ENCODE data around the gene KIF5B. TPM values are rescaled to one million over a fixed set of nuclear protein-coding genes. Genes with fewer than 3 reads are reported as not detected.
"Not testable (repeated sequence)": the region's sequence is repeated elsewhere in the genome, so short reads cannot be mapped to it uniquely, and the experiment has no call there.

KIF5B gene
- total RNA-seq, 1 donor from 2014 or later: 145 TPM

GRCh38 chr10:32059472-32059871, 3.2 kb upstream of the KIF5B start:
- no peak for DNase-seq

GRCh38 chr10:32057036-32057372, 779 bp upstream of the KIF5B start:
- DNase-seq: no peak

GRCh38 chr10:32055478-32056135, 618 bp downstream of the KIF5B start:
- peak; percentile 76 for DNase-seq

GRCh38 chr10:32054094-32054493, 2.1 kb downstream of the KIF5B start:
- DNase-seq: no peak

- DNase-seq: not testable (repeated sequence)
Measured at GRCh38 chr10:32053392-32053791, 2.8 kb downstream of the KIF5B start.

GRCh38 chr10:32051926-32052325, 4.3 kb downstream of the KIF5B start:
- no peak for DNase-seq

- DNase-seq: no peak
Measured at GRCh38 chr10:32050177-32050576, 6.0 kb downstream of the KIF5B start.

GRCh38 chr10:32049113-32049512, 7.1 kb downstream of the KIF5B start:
- no peak for DNase-seq

- DNase-seq: no peak
Measured at GRCh38 chr10:32048282-32048681, 7.9 kb downstream of the KIF5B start.

GRCh38 chr10:32047881-32048280, 8.3 kb downstream of the KIF5B start:
- no peak for DNase-seq

- no peak for DNase-seq
Measured at GRCh38 chr10:32046151-32046550, 10.1 kb downstream of the KIF5B start.

- not testable (repeated sequence) for DNase-seq
Measured at GRCh38 chr10:32042730-32043129, 13.5 kb downstream of the KIF5B start.

GRCh38 chr10:32041290-32042028, 14.8 kb downstream of the KIF5B start:
- no peak for DNase-seq

GRCh38 chr10:32039734-32040133, 16.5 kb downstream of the KIF5B start:
- no peak for DNase-seq

- DNase-seq: no peak
Measured at GRCh38 chr10:32038777-32039176, 17.4 kb downstream of the KIF5B start.

GRCh38 chr10:32036922-32037321, 19.3 kb downstream of the KIF5B start:
- no peak for DNase-seq

GRCh38 chr10:32035038-32035437, 21.2 kb downstream of the KIF5B start:
- no peak for DNase-seq

- no peak for DNase-seq
Measured at GRCh38 chr10:32033171-32033570, 23.1 kb downstream of the KIF5B start.

GRCh38 chr10:32031920-32032319, 24.3 kb downstream of the KIF5B start:
- no peak for DNase-seq

- no peak for DNase-seq
Measured at GRCh38 chr10:32031424-32031823, 24.8 kb downstream of the KIF5B start.

GRCh38 chr10:32028710-32029109, 27.5 kb downstream of the KIF5B start:
- DNase-seq: no peak

GRCh38 chr10:32023264-32023663, 33.0 kb downstream of the KIF5B start:
- no peak for DNase-seq

- DNase-seq: no peak
Measured at GRCh38 chr10:32017044-32017443, 39.2 kb downstream of the KIF5B start.

- DNase-seq: no peak
Measured at GRCh38 chr10:32015386-32015785, 40.8 kb downstream of the KIF5B start.
